Bronchial epithelial cell (primary cell): ENCODE results near the gene TBX4. TPM values are rescaled to one million over a fixed set of nuclear protein-coding genes. Genes with fewer than 3 reads are reported as not detected.
"Not testable (repeated sequence)": the region's sequence is repeated elsewhere in the genome, so short reads cannot be mapped to it uniquely, and the experiment has no call there.

Source experiments
- DNase-seq: peaks from one replicate; pipeline ENCODE4 v3.0.0-alpha.2; 2010; ENCODE audit warnings: low read depth
- FAIRE-seq: peaks from 2 replicates; lab custom pipeline; 2011; peaks lifted over from hg19 to GRCh38; lab: Jason Lieb, UNC
- H3K27me3 ChIP-seq: 2 replicates; pipeline ENCODE4 v1.5.1; 2011; ENCODE audit warnings: low read length; ENCODE audit not compliant: control insufficient read depth, insufficient read depth
- H3K36me3 ChIP-seq: 2 replicates; pipeline ENCODE4 v1.5.1; 2011; ENCODE audit warnings: low read length; ENCODE audit not compliant: control insufficient read depth, insufficient read depth
- H3K4me3 ChIP-seq: 2 replicates; pipeline ENCODE4 v1.5.1; 2011; ENCODE audit warnings: mild to moderate bottlenecking, low read depth, low read length, control low read depth
- CTCF ChIP-seq: IDR thresholded peaks from 2 replicates; pipeline ENCODE4 v1.5.1; 2011; ENCODE audit warnings: mild to moderate bottlenecking, moderate library complexity, low read length, control low read depth, inconsistent platforms; ENCODE audit not compliant: insufficient read depth, severe bottlenecking
- total RNA-seq: library from RNA; depleted of rRNA; stranded (reverse); fragments of >200 nt; gene quantifications from 2 replicates; pipeline ENCODE4 v1.2.1, GENCODE V29; 2014

Gene TBX4
- total RNA-seq, 1 donor from 2014 or later = not detected

GRCh38 chr17:61436995-61437704 lies 15.1 kb upstream of the TBX4 start:
- FAIRE-seq = no peak

GRCh38 chr17:61440697-61441096 lies 11.5 kb upstream of the TBX4 start:
- DNase-seq (no peak), FAIRE-seq (no peak)
- no peaks in the 10 kb centered on the region for H3K36me3 ChIP-seq
- H3K4me3 ChIP-seq = no peak overlapping the region
- H3K27me3 ChIP-seq = peaks cover 16% of the 10 kb centered on the region
- no peak for TF ChIP-seq CTCF

More at GRCh38 chr17:61436995-61437704, 15.1 kb upstream of the TBX4 start:
- no peaks in the 10 kb centered on the region for H3K36me3 ChIP-seq
- no peak for TF ChIP-seq CTCF
- H3K4me3 ChIP-seq = no peak overlapping the region
- peaks cover 9% of the 10 kb centered on the region for H3K27me3 ChIP-seq
- no peak for DNase-seq

GRCh38 chr17:61441507-61441906 lies 10.7 kb upstream of the TBX4 start:
- H3K4me3 ChIP-seq, DNase-seq, FAIRE-seq, H3K36me3 ChIP-seq: not testable (repeated sequence)
- H3K27me3 ChIP-seq = peaks cover 17% of the 10 kb centered on the region

- no peak for DNase-seq
- Histone ChIP-seq H3K36me3 (no peaks in the 10 kb centered on the region), H3K4me3 (no peak overlapping the region), H3K27me3 (peaks cover 19% of the 10 kb centered on the region)
- no peak for FAIRE-seq
- no peak for TF ChIP-seq CTCF
These were observed 10.0 kb upstream of the TBX4 start for GRCh38 chr17:61442136-61442775.

GRCh38 chr17:61442878-61443474 lies 9.2 kb upstream of the TBX4 start:
- DNase-seq = no peak
- no peak for FAIRE-seq
- H3K4me3 ChIP-seq = no peak overlapping the region
- H3K36me3 ChIP-seq = no peaks in the 10 kb centered on the region
- H3K27me3 ChIP-seq = peaks cover 20% of the 10 kb centered on the region
- no peak for TF ChIP-seq CTCF

GRCh38 chr17:61443475-61443882 lies 8.7 kb upstream of the TBX4 start:
- Histone ChIP-seq H3K4me3 (no peak overlapping the region), H3K27me3 (peaks cover 23% of the 10 kb centered on the region), H3K36me3 (no peaks in the 10 kb centered on the region)
- no peak for TF ChIP-seq CTCF
- FAIRE-seq (no peak), DNase-seq (no peak)
